Body of pancreas (tissue), 4 donors: ENCODE data around the gene SBSN. TPM values are rescaled to one million over a fixed set of nuclear protein-coding genes. Genes with fewer than 3 reads are reported as not detected.

Experiments
- ATAC-seq: fragments of 150-250 bp; one replicate; pipeline ENCODE4 v1.9.1; 2016
- DNase-seq, 4 donors: peaks; one replicate each; pipeline ENCODE4 v3.0.0-alpha.2; 2019
- H3K27ac ChIP-seq, 4 donors: fragments of 200-600 bp; sonication (generic); 1 replicate in 3 of 4; 2 replicates in 1 of 4; pipeline versions ENCODE4 v1.5.1 to v1.6.1; 2016 to 2019; ENCODE audit warnings: mild to moderate bottlenecking in 1 of 4, mixed read lengths in 1 of 4, moderate library complexity in 1 of 4
- H3K27me3 ChIP-seq, 2 donors: fragments of 200-600 bp; sonication (generic); one replicate each; pipeline ENCODE4 v1.6.0; 2016; ENCODE audit warnings: mild to moderate bottlenecking in 1 of 2
- H3K36me3 ChIP-seq, 2 donors: fragments of 200-600 bp; sonication (generic); replicated peaks in 1 of 2; 2 replicates each; pipeline ENCODE4 v1.5.1; 2016; ENCODE audit warnings: low read depth in 2 of 2; ENCODE audit not compliant: insufficient read depth in 1 of 2
- H3K4me1 ChIP-seq: fragments of 200-600 bp; sonication (generic); one replicate; pipeline ENCODE4 v1.6.0; 2016
- H3K4me3 ChIP-seq, 2 donors: fragments of 200-600 bp; sonication (generic); 1 replicate in 1 of 2; 2 replicates in 1 of 2; pipeline ENCODE4 v1.5.1; 2016 to 2019
- H3K9me3 ChIP-seq, 3 donors: fragments of 200-600 bp; sonication (generic); 1 replicate in 2 of 3; 2 replicates in 1 of 3; pipeline ENCODE4 v1.5.1; 2016
- CTCF ChIP-seq, 7 experiments: fragments of 450-650 bp in 4 of 7; fragments of 200-600 bp in 3 of 7; sonication (generic) in 3 of 7; IDR thresholded peaks; one replicate each; pipeline ENCODE4 v1.5.1; 2016 to 2019; ENCODE audit warnings: antibody characterized with exemption in 7 of 7
- POLR2A ChIP-seq, 3 donors: fragments of 450-650 bp; IDR thresholded peaks; one replicate each; pipeline ENCODE4 v1.6.1; 2016; ENCODE audit warnings: antibody characterized with exemption in 3 of 3, mild to moderate bottlenecking in 2 of 3
- whole genome bisulfite sequencing, 2 donors: methylation state at CpG; one replicate each; pipeline ENCODE4 v1.1.5; 2017; 5-methylcytosine and 5-hydroxymethylcytosine counted together
- intact Hi-C: fragments of 100-400 bp; cut with DNase I; formaldehyde crosslinking; loops from one replicate; pipeline ENCODE4 v1.15.1; 2023
- total RNA-seq, 2 donors: library from RNA; depleted of rRNA; stranded (reverse); fragments of >200 nt; gene quantifications; one replicate each; pipeline ENCODE4 v1.1.0, GENCODE V29; 2016

Gene SBSN
- total RNA-seq, 2 donors from 2014 or later, result not detected

- WGBS, 2 donors, result 0% methylated on average over 23 to 39 of the region's 39 CpGs
- H3K27me3 ChIP-seq, result no peaks in the 10 kb centered on the region
- peak overlapping the region; percentile 74 to 92 (median 90) for H3K27ac ChIP-seq
- TF ChIP-seq POLR2A (IDR thresholded peaks at IDR 0.05) (peak; percentile 63 to 92 (median 91)), CTCF (IDR thresholded peaks at IDR 0.05) (peak; percentile 96 to 98 (median 97))
- peaks cover 0 to 3% of the 10 kb centered on the region in 2 donors for H3K36me3 ChIP-seq
- intact Hi-C loops, result no loop called here
- H3K9me3 ChIP-seq, result no peaks in the 10 kb centered on the region
- peak; percentile 89 for ATAC-seq
- peak overlapping the region; percentile 18 to 46 for H3K4me3 ChIP-seq
- peak; percentile 90 to 94 (median 92) for DNase-seq
- H3K4me1 ChIP-seq, result peaks cover 19% of the 10 kb centered on the region
Measured at GRCh38 chr19:35509861-35510625, 18.1 kb downstream of the SBSN start.

- peaks cover 0 to 3% of the 10 kb centered on the region in 2 donors for H3K36me3 ChIP-seq
- H3K4me1 ChIP-seq, result peaks cover 19% of the 10 kb centered on the region
- TF ChIP-seq CTCF (IDR thresholded peaks at IDR 0.05) (peak in 1 of 7 experiments; percentile 16), POLR2A (IDR thresholded peaks at IDR 0.05) (peak; percentile 21 to 76 (median 73))
- H3K27ac ChIP-seq, result peak overlapping the region; percentile 74 to 92 (median 90)
- H3K27me3 ChIP-seq, result no peaks in the 10 kb centered on the region
- peak overlapping the region; percentile 18 to 46 for H3K4me3 ChIP-seq
- peak; percentile 80 for ATAC-seq
- H3K9me3 ChIP-seq, result no peaks in the 10 kb centered on the region
- 13 to 14% methylated on average over 12 of the region's 12 CpGs for WGBS, 2 donors
- intact Hi-C loops, result no loop called here
- peak; percentile 76 to 89 (median 88) for DNase-seq
Measured at GRCh38 chr19:35509018-35509652, 19.0 kb downstream of the SBSN start.

- WGBS, 2 donors, result 72 to 88% methylated on average over 3 of the region's 3 CpGs
Measured at GRCh38 chr19:35508129-35508528, 20.0 kb downstream of the SBSN start.

GRCh38 chr19:35507561-35507960 lies 20.6 kb downstream of the SBSN start:
- Histone ChIP-seq H3K36me3 (peaks cover 0 to 3% of the 10 kb centered on the region in 2 donors), H3K27ac (no peak overlapping the region), H3K4me1 (peaks cover 19% of the 10 kb centered on the region), H3K9me3 (no peaks in the 10 kb centered on the region), H3K27me3 (no peaks in the 10 kb centered on the region), H3K4me3 (no peak overlapping the region)
- no peak for DNase-seq
- intact Hi-C loops, result no loop called here
- 81 to 93% methylated on average over 10 to 11 of the region's 11 CpGs for WGBS, 2 donors
- TF ChIP-seq CTCF (IDR thresholded peaks at IDR 0.05) (no peak), POLR2A (IDR thresholded peaks at IDR 0.05) (no peak)
- no peak for ATAC-seq

More at GRCh38 chr19:35508129-35508528, 20.0 kb downstream of the SBSN start:
- peaks cover 19% of the 10 kb centered on the region for H3K4me1 ChIP-seq
- DNase-seq (no peak), ATAC-seq (no peak)
- H3K9me3 ChIP-seq, result no peaks in the 10 kb centered on the region
- H3K36me3 ChIP-seq, result peaks cover 0 to 3% of the 10 kb centered on the region in 2 donors
- no peak for TF ChIP-seq CTCF (IDR thresholded peaks at IDR 0.05)
- no peak for TF ChIP-seq POLR2A (IDR thresholded peaks at IDR 0.05)
- intact Hi-C loops, result no loop called here
- H3K4me3 ChIP-seq, result no peak overlapping the region
- no peaks in the 10 kb centered on the region for H3K27me3 ChIP-seq
- H3K27ac ChIP-seq, result no peak overlapping the region
